ENCODE measurements around the gene BTBD2. TPM values are rescaled to one million over a fixed set of nuclear protein-coding genes. Genes with fewer than 3 reads are reported as not detected.

The BTBD2 gene
- total RNA-seq, 6 experiments from 2014 or later: 74.1 to 95.6 (median 84.7) TPM

- H3K4me1 Mint-ChIP-seq (ENCODE audit: low read depth): no peaks in the 10 kb centered on the region; the same call in 1 of the 2 replicates
- no peak for DNase-seq
- TF ChIP-seq CTCF (IDR thresholded peaks at IDR 0.05): no peak
- peak overlapping the region; percentile 61; the same call in 1 of the 2 replicates for H3K27ac Mint-ChIP-seq
- no peak overlapping the region for H3K4me3 Mint-ChIP-seq
- H3K9me3 Mint-ChIP-seq: no peaks in the 10 kb centered on the region
- no peaks in the 10 kb centered on the region; the same call in 1 of the 2 replicates for H3K27me3 Mint-ChIP-seq (ENCODE audit: insufficient read depth)
- H3K36me3 Mint-ChIP-seq (ENCODE audit: low read depth): 0 out of 2 replicates have a peak, but pooled peaks cover 3% of the 10 kb centered on the region
These were observed 44.6 kb downstream of the BTBD2 start for GRCh38 chr19:1970806-1971502.

GRCh38 chr19:1970003-1970805 is 45.3 kb downstream of the BTBD2 start:
- TF ChIP-seq CTCF (IDR thresholded peaks at IDR 0.05): no peak
- Mint-ChIP-seq H3K27me3 (ENCODE audit: insufficient read depth) (no peaks in the 10 kb centered on the region), H3K27ac (peak overlapping the region; percentile 61; the same call in 1 of the 2 replicates)

GRCh38 chr19:1969176-1970002 is 46.1 kb downstream of the BTBD2 start:
- Mint-ChIP-seq H3K4me3 (no peak overlapping the region), H3K27me3 (ENCODE audit: insufficient read depth) (no peaks in the 10 kb centered on the region), H3K9me3 (no peaks in the 10 kb centered on the region), H3K4me1 (ENCODE audit: low read depth) (no peaks in the 10 kb centered on the region; the same call in 1 of the 2 replicates), H3K27ac (no peak overlapping the region), H3K36me3 (ENCODE audit: low read depth) (no peaks in the 10 kb centered on the region)
- DNase-seq: no peak
- no peak for TF ChIP-seq CTCF (IDR thresholded peaks at IDR 0.05)

More at GRCh38 chr19:1970003-1970805, 45.3 kb downstream of the BTBD2 start:
- Mint-ChIP-seq H3K36me3 (ENCODE audit: low read depth) (0 out of 2 replicates have a peak, but pooled peaks cover 3% of the 10 kb centered on the region), H3K4me1 (ENCODE audit: low read depth) (no peaks in the 10 kb centered on the region; the same call in 1 of the 2 replicates), H3K9me3 (no peaks in the 10 kb centered on the region), H3K4me3 (no peak overlapping the region)
- no peak for DNase-seq

- Mint-ChIP-seq H3K27ac (no peak overlapping the region), H3K4me1 (ENCODE audit: low read depth) (no peaks in the 10 kb centered on the region; the same call in 1 of the 2 replicates), H3K9me3 (no peaks in the 10 kb centered on the region), H3K36me3 (ENCODE audit: low read depth) (no peaks in the 10 kb centered on the region), H3K4me3 (no peak overlapping the region), H3K27me3 (ENCODE audit: insufficient read depth) (no peaks in the 10 kb centered on the region)
- no peak for TF ChIP-seq CTCF (IDR thresholded peaks at IDR 0.05)
- DNase-seq: no peak
These were observed 47.0 kb downstream of the BTBD2 start for GRCh38 chr19:1968279-1969175.

All from HFFc6 (cell line).